ENCODE measurements around the gene HAO1. TPM values are rescaled to one million over a fixed set of nuclear protein-coding genes. Genes with fewer than 3 reads are reported as not detected.

HAO1 gene
- total and polyA plus RNA-seq, 9 of the 15 experiments (the other 6 are each of a cell fraction or from before 2014, with no cell fraction given), result not detected

GRCh38 chr20:7841971-7842310 lies 98.3 kb downstream of the HAO1 start:
- Histone ChIP-seq H3K27ac (ENCODE audit: extremely low read depth, low read depth, low read length) (no peak overlapping the region), H3K79me2 (ENCODE audit: control insufficient read depth, insufficient read depth, low read length) (no peaks in the 10 kb centered on the region), H3K36me3 (ENCODE audit: control insufficient read depth, insufficient read depth, low read length) (no peaks in the 10 kb centered on the region), H3K9ac (ENCODE audit: insufficient read depth in 1 of 2, low read depth in 2 of 2, low read length in 2 of 2) (no peak overlapping the region), H3K4me2 (ENCODE audit: insufficient read depth, low read length) (no peak overlapping the region), H3K4me3 (no peak overlapping the region), H3K4me1 (replicated peaks in 1 of 2; ENCODE audit: control insufficient read depth in 2 of 2, insufficient read depth in 2 of 2, low read length in 2 of 2) (no peaks in the 10 kb centered on the region), H2AFZ (ENCODE audit: low read depth, low read length) (no peak overlapping the region), H3K9me1 (ENCODE audit: control insufficient read depth, insufficient read depth, low read length) (no peaks in the 10 kb centered on the region), H3K27me3 (ENCODE audit: control insufficient read depth in 2 of 2, insufficient read depth in 2 of 2, low read length in 2 of 2) (no peaks in the 10 kb centered on the region), H3K9me3 (replicated peaks; ENCODE audit: control insufficient read depth, insufficient read depth, low read depth, low read length) (no peaks in the 10 kb centered on the region), H4K20me1 (replicated peaks; ENCODE audit: control insufficient read depth, insufficient read depth, low read length) (no peaks in the 10 kb centered on the region)
- no TSS peak for BruUV-seq (replicated peaks)
- TF ChIP-seq SMAD4 (CRISPR knock-in tag; conservative IDR thresholded peaks at IDR 0.05), result no peak
- no peak for TF ChIP-seq LARP7 (IDR thresholded peaks at IDR 0.05)
- no peak for TF ChIP-seq ZBTB2 (IDR thresholded peaks at IDR 0.05)
- no peak for TF ChIP-seq RUNX1 (IDR thresholded peaks at IDR 0.05; ENCODE audit: low read depth)
- no peak for TF ChIP-seq TRIM24 (IDR thresholded peaks at IDR 0.05)
- TF ChIP-seq HDAC2 (IDR thresholded peaks at IDR 0.05), result no peak
- intact Hi-C loops (cut with micrococcal nuclease), result no loop called here
- ChIA-PET POLR2A (no interaction called here), CTCF (ENCODE audit: low intra/inter-chr PET ratio) (no interaction called here)
- no CpG with 5 or more reads among the region's 2 CpGs for WGBS (ENCODE audit: insufficient coverage, low coverage, missing lambda C conversion rate)
- in situ Hi-C loops (cut with MboI), result no loop called here
- no peak for FAIRE-seq
- DNase-seq (ENCODE audit: extremely low read depth in 1 of 4, low spot score in 3 of 4), result no peak
- no peak for ATAC-seq

Measured in K562 (cell line).